Epithelial cell of alveolus of lung (primary cell): Measurements from ENCODE around the gene RABL6. TPM values are rescaled to one million over a fixed set of nuclear protein-coding genes. Genes with fewer than 3 reads are reported as not detected.

Experiments
- total RNA-seq: library from RNA; depleted of rRNA; stranded (reverse); fragments of >200 nt; gene quantifications from 2 replicates; pipeline ENCODE4 v1.2.1, GENCODE V29; 2015

RABL6 gene
- 57.3 and 90.6 TPM in 2 replicates for total RNA-seq

GRCh38 chr9:136807281-136808074 lies at the start of gene RABL6:
TSS of gene RABL6 (plus strand) at chr9:136807948. CDS start at chr9:136808197, 249 bp downstream.

DNA sequence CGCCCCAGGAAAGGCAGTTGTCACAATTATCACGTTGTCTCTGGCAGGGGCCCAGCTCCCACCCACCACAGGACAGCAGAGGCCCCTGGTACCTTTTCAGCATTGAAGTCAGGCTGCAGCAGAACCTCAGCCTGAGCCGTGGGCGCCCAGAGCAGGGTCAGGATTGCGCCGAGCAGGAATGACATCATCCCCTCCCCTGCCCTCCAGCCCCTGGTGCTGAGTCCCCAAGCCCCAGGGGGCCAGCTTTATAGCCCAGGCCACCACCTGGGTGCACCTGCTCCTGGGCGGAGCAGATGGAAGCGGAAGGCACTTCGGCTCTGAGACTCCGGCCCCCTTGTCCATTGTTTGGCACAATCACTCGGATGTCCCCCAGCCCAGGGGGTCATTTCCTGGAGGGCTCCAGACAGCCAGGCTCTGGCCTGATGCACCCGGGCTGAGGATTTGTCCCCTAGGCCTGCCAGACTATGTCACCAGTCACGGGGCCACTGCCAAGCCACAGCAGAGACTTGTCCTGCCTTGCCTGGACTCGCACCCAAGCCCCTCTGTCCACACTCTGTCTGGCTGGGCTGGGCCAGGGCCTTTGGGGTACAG lies 43.4 kb upstream of the RABL6 start, which contains the start of gene LCN15:
Gene LCN15 (minus strand): TSS at position 218 of the 591 bp plus-strand sequence. CDS start 30 bp downstream, at position 188.

GRCh38 chr9:136790640-136791515 lies 16.9 kb upstream of the RABL6 start, which contains the start of gene TMEM141:
TSS of gene TMEM141 (plus strand) at chr9:136791344. CDS start at chr9:136791371, 27 bp downstream.

DNA sequence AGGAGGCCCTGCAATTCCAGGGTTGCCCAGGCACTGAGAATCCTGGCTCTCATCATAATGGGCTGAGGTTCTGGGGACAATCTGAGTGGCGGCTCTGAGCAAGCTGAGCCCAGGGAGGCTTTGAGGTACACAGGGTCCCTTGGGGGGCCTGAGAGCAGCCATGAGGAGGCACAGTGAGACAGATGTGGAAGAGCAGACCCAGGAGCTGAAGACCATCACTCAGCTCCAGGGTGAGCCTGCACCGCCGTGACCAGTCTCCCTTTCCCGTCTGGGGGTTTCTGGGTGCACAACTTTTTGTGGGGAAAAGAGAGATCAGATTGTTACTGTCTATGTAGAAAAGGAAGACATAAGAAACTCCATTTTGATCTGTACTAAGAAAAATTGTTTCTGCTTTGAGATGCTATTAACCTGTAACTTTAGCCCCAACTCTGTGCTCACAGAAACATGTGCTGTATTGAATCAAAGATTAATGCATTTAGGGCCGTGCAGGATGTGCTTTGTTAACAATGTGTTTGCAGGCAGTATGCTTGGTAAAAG lies 11.4 kb upstream of the RABL6 start, which contains the start of gene CCDC183:
Gene CCDC183 (plus strand): TSS at position 101 of the 537 bp plus-strand sequence. CDS start 60 bp downstream, at position 161.

GRCh38 chr9:136842380-136842948 lies 34.7 kb downstream of the RABL6 start, which contains the start of gene AJM1:
TSS of gene AJM1 (plus strand) at chr9:136842478. CDS start at chr9:136844415, 1,937 bp downstream.

GRCh38 chr9:136849038-136849959 lies 41.6 kb downstream of the RABL6 start, which contains the start of gene PHPT1:
TSS of gene PHPT1 (plus strand) at chr9:136849409. CDS start at chr9:136849431, 22 bp downstream.

DNA sequence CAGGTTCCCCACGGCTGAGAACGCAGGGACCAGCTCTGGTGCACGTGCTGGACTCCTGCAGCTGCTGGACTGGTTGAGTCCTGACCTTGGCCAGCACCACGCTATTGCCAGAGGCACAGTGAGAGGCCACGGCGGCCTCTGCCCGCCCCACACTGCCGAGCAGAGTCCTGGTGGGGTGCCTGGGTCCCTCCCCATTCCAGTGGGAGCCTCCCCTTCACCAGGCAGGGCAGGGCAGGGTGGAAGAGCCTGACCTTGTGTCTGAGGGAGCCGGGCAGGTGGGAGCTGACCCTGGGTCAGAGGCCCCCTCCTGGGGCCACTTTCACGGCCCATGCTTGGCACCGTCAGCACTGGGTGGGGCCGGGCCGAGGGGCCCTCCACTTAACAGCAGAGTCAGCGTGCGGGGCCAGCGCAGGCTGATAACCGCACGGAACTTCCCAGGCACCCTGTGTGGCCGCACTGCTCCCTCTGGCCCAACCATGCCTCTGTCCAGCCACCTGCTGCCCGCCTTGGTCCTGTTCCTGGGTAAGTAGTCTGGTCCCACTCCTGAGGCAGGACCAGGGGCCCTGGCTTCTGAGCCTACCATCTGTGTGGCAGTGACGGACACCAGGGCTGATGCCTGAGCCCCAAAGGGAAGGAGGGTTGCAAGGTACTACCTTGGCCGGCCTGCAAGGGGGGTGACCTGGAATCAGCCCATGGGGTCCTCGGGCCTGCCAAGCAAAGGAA lies 44.4 kb downstream of the RABL6 start, which contains the start of gene MAMDC4:
Gene MAMDC4 (plus strand): TSS at position 406 of the 723 bp plus-strand sequence. CDS start 71 bp downstream, at position 477.

DNA sequence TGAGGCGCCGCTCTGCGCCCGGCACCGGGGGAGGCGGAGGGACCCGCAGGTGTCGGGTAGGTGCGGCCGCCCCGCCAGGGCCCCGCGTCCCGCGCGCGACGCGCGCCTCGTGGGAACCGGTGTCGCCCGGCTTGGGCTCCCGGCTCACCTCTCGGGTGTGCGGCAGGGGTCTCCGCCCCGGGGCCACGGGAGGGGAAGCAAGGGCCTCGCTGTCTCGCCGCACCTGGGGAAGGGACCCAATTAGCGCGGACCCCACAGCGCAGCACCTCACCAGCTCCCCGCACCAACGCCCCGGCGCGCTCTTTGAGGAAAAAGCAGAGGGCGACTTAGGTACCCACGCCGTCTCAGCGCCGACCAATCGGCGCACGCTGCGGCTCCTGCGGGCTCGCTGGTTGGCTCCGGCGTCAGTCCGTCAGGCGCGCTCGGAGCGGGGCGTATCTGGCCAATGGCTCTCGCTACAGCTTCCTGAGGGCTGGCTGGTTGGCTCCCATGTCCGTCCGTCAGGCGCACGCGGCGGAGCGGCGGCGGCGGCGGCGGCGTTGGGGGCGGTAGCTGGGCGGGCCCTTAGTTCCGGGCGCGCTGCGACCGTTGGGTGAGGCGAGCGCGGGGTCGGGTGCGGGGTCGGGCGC lies 78.3 kb downstream of the RABL6 start, which contains the start of gene TRAF2:
Gene TRAF2 (plus strand): TSS at position 567 of the 629 bp plus-strand sequence. CDS start 12,225 bp downstream, outside the sequence.

Other genes with a start within 250 kb of the RABL6 start
- 26.7 and 30.1 TPM in 2 replicates for gene EGFL7, start 145.0 kb upstream of the RABL6 start, total RNA-seq
- 45.6 and 50.7 TPM in 2 replicates for gene AGPAT2, start 120.5 kb upstream of the RABL6 start, total RNA-seq
- 3.2 and 29.0 TPM in 2 replicates for gene DIPK1B, start 95.4 kb upstream of the RABL6 start, total RNA-seq
- not detected in 2 replicates for gene LCN10, start 65.0 kb upstream of the RABL6 start, total RNA-seq
- not detected in 2 replicates for gene LCN6, start 59.4 kb upstream of the RABL6 start, total RNA-seq
- gene LCN8, start 49.7 kb upstream of the RABL6 start, total RNA-seq, result not detected in 2 replicates
- gene LCN15, start 43.4 kb upstream of the RABL6 start, total RNA-seq, result not detected in 2 replicates
- 57.3 and 94.1 TPM in 2 replicates for gene TMEM141, start 16.6 kb upstream of the RABL6 start, total RNA-seq
- 1.1 TPM in 1 of 2 replicates, not detected in the other for gene CCDC183, start 11.6 kb upstream of the RABL6 start, total RNA-seq
- gene AJM1, start 34.5 kb downstream of the RABL6 start, total RNA-seq, result 0.52 and 0.88 TPM in 2 replicates
- gene PHPT1, start 41.5 kb downstream of the RABL6 start, total RNA-seq, result 101 and 129 TPM in 2 replicates
- 0.91 and 2.2 TPM in 2 replicates for gene MAMDC4, start 44.4 kb downstream of the RABL6 start, total RNA-seq
- gene EDF1, start 58.4 kb downstream of the RABL6 start, total RNA-seq, result 305 and 403 TPM in 2 replicates
- gene TRAF2, start 78.6 kb downstream of the RABL6 start, total RNA-seq, result 8.5 and 11.9 TPM in 2 replicates
- 127 and 134 TPM in 2 replicates for gene FBXW5, start 136.8 kb downstream of the RABL6 start, total RNA-seq
- not detected in 2 replicates for gene C8G, start 137.3 kb downstream of the RABL6 start, total RNA-seq
- not detected in 2 replicates for gene LCN12, start 144.3 kb downstream of the RABL6 start, total RNA-seq
- gene PTGDS, start 169.6 kb downstream of the RABL6 start, total RNA-seq, result 0.39 and 78.2 TPM in 2 replicates
- 1.9 TPM in 1 of 2 replicates, not detected in the other for gene LCNL1, start 175.0 kb downstream of the RABL6 start, total RNA-seq
- 19.1 and 33.0 TPM in 2 replicates for gene PAXX, start 184.5 kb downstream of the RABL6 start, total RNA-seq
- 3.1 and 6.2 TPM in 2 replicates for gene CLIC3, start 188.6 kb downstream of the RABL6 start, total RNA-seq
- gene ABCA2, start 220.3 kb downstream of the RABL6 start, total RNA-seq, result 14.9 and 15.8 TPM in 2 replicates
- not detected in 2 replicates for gene FUT7, start 224.1 kb downstream of the RABL6 start, total RNA-seq
- gene NPDC1, start 238.2 kb downstream of the RABL6 start, total RNA-seq, result 25.2 and 54.9 TPM in 2 replicates
- gene ENTPD2, start 246.1 kb downstream of the RABL6 start, total RNA-seq, result 0.72 TPM in 1 of 2 replicates, not detected in the other